HCT116 (cell line): ENCODE measurements around the gene ARL5C. TPM values are rescaled to one million over a fixed set of nuclear protein-coding genes. Genes with fewer than 3 reads are reported as not detected.

ENCODE experiments used
- ATAC-seq: fragments of 200-7000 bp; cut with Tn5 transposase; 2 replicates; pipeline ENCODE4 v1.9.1; 2020; ENCODE audit warnings: mild to moderate bottlenecking, moderate library complexity
- BruUV-seq: library from RNA; stranded (reverse); fragments of 400-500 nt; replicated peaks from 2 replicates; lab custom pipeline; 2021; lab: Mats Ljungman, UMichigan
- CTCF ChIA-PET: fragments of 300-600 bp; sonication (Branson Sonifier 250); formaldehyde crosslinking; loops from one replicate; lab custom pipeline; 2021; ENCODE audit warnings: antibody characterized with exemption; lab: Charles Lee
- POLR2A ChIA-PET: fragments of 300-600, 350-600 bp; sonication (Branson Sonifier 250); formaldehyde crosslinking; loops from one replicate; lab custom pipeline; 2021; ENCODE audit warnings: antibody characterized with exemption; lab: Charles Lee
- RAD21 ChIA-PET, 2 experiments: fragments of 300-600 bp; sonication (Branson Sonifier 250); formaldehyde crosslinking; loops; one replicate each; lab custom pipeline; 2023; ENCODE audit warnings: low total read pairs in 2 of 2; ENCODE audit not compliant: uncharacterized antibody in 2 of 2, unreplicated experiment in 2 of 2, low non-redundant PET in 1 of 2; lab: Charles Lee
- DNase-seq: peaks from one replicate; pipeline ENCODE4 v3.0.0-alpha.2; 2010; ENCODE audit warnings: low read depth, low spot score
- H2AFZ ChIP-seq: fragments of 200-600 bp; shearing (Covaris generic), sonication (generic); 2 replicates; pipeline ENCODE4 v1.6.1; 2017; ENCODE audit warnings: low read depth, mixed run types, mixed read lengths, antibody characterized with exemption, low read length; ENCODE audit not compliant: poor library complexity, severe bottlenecking
- H3K27ac ChIP-seq: 2 replicates; pipeline ENCODE4 v1.5.1; 2012; ENCODE audit warnings: low read depth, low read length
- H3K27me3 ChIP-seq: fragments of 200-600 bp; sonication (generic); 2 replicates; pipeline ENCODE4 v1.6.1; 2016; ENCODE audit warnings: mixed run types, low read length, mixed read lengths; ENCODE audit not compliant: insufficient read depth
- H3K36me3 ChIP-seq, 2 experiments: fragments of 200-500 bp in 1 of 2; fragments of 200-600 bp in 1 of 2; sonication (Bioruptor generic) in 1 of 2; sonication (generic) in 1 of 2; 2 replicates each; pipeline versions ENCODE4 v1.5.1 to v1.6.1; 2014 to 2016; ENCODE audit warnings: low read length in 2 of 2, inconsistent platforms in 1 of 2, mixed read lengths in 1 of 2, mixed run types in 1 of 2; ENCODE audit not compliant: insufficient read depth in 2 of 2, control insufficient read depth in 1 of 2
- H3K4me1 ChIP-seq, 2 experiments: fragments of 200-600 bp in 1 of 2; sonication (generic) in 1 of 2; 2 replicates each; pipeline versions ENCODE4 v1.5.1 to v1.6.1; 2012 to 2017; ENCODE audit warnings: low read length in 2 of 2, inconsistent platforms in 1 of 2, mild to moderate bottlenecking in 1 of 2, mixed read lengths in 1 of 2, mixed run types in 1 of 2, moderate library complexity in 1 of 2; ENCODE audit not compliant: insufficient read depth in 2 of 2, control insufficient read depth in 1 of 2
- H3K4me2 ChIP-seq: fragments of 200-600 bp; sonication (generic); 2 replicates; pipeline ENCODE4 v1.6.1; 2017; ENCODE audit warnings: mixed run types, low read length, mixed read lengths
- H3K4me3 ChIP-seq, 2 experiments: fragments of 200-600 bp in 1 of 2; sonication (generic) in 1 of 2; replicated peaks in 1 of 2; 2 replicates each; pipeline ENCODE4 v1.5.1; 2011 to 2016; ENCODE audit warnings: low read length in 2 of 2, control low read depth in 1 of 2, low read depth in 1 of 2, mild to moderate bottlenecking in 1 of 2, mixed read lengths in 1 of 2, mixed run types in 1 of 2
- H3K79me2 ChIP-seq: fragments of 200-600 bp; sonication (generic); 2 replicates; pipeline ENCODE4 v1.6.1; 2017; ENCODE audit warnings: mild to moderate bottlenecking, mixed run types, low read length, moderate library complexity, mixed read lengths; ENCODE audit not compliant: insufficient read depth
- H3K9ac ChIP-seq: fragments of 200-600 bp; sonication (generic); 2 replicates; pipeline ENCODE4 v1.6.1; 2016; ENCODE audit warnings: low read length, mixed read lengths
- H3K9me2 ChIP-seq: fragments of 200-600 bp; sonication (generic), shearing (Covaris generic); 2 replicates; pipeline ENCODE4 v1.6.1; 2017; ENCODE audit warnings: mixed run types, mild to moderate bottlenecking, moderate library complexity; ENCODE audit not compliant: insufficient read depth
- H3K9me3 ChIP-seq, 2 experiments: fragments of 200-500 bp in 1 of 2; fragments of 200-600 bp in 1 of 2; sonication (Bioruptor generic) in 1 of 2; sonication (generic) in 1 of 2; 2 replicates each; pipeline ENCODE4 v1.6.1; 2014 to 2017; ENCODE audit warnings: low read length in 2 of 2, mixed read lengths in 2 of 2, inconsistent platforms in 1 of 2, low read depth in 1 of 2, mild to moderate bottlenecking in 1 of 2, mixed run types in 1 of 2, moderate library complexity in 1 of 2; ENCODE audit not compliant: control insufficient read depth in 1 of 2, insufficient read depth in 1 of 2
- H4K20me1 ChIP-seq: fragments of 200-600 bp; sonication (generic), shearing (Covaris generic); 2 replicates; pipeline ENCODE4 v1.6.1; 2017; ENCODE audit warnings: mixed run types, mild to moderate bottlenecking, moderate library complexity; ENCODE audit not compliant: insufficient read depth
- ATF3 ChIP-seq: IDR thresholded peaks from 2 replicates; pipeline ENCODE4 v1.6.1; 2012
- CTCF ChIP-seq, 3 experiments: fragments of 200-600 bp in 1 of 3; sonication (generic) in 1 of 3; IDR thresholded peaks in 2 of 3; conservative IDR thresholded peaks in 1 of 3; 2 replicates each; pipeline ENCODE4 v1.5.1; 2012 to 2017; ENCODE audit warnings: low read depth in 2 of 3, low read length in 2 of 3, antibody characterized with exemption in 1 of 3, borderline replicate concordance in 1 of 3, control low read depth in 1 of 3, mild to moderate bottlenecking in 1 of 3, mixed read lengths in 1 of 3, mixed run types in 1 of 3, moderate library complexity in 1 of 3; ENCODE audit not compliant: insufficient read depth in 1 of 3
- EGR1 ChIP-seq: IDR thresholded peaks from 2 replicates; pipeline ENCODE4 v1.6.1; 2012; ENCODE audit warnings: low read depth
- FOSL1 ChIP-seq: IDR thresholded peaks from 2 replicates; pipeline ENCODE4 v1.6.1; 2012; ENCODE audit warnings: low read depth
- RAD21 ChIP-seq: IDR thresholded peaks from 2 replicates; pipeline ENCODE4 v1.6.1; 2012; ENCODE audit warnings: low read depth, mild to moderate bottlenecking
- REST ChIP-seq: IDR thresholded peaks from 2 replicates; pipeline ENCODE4 v1.6.1; 2012; ENCODE audit warnings: low read depth
- SP1 ChIP-seq: IDR thresholded peaks from 2 replicates; pipeline ENCODE4 v1.6.1; 2012; ENCODE audit warnings: low read depth
- YY1 ChIP-seq: IDR thresholded peaks from 2 replicates; pipeline ENCODE4 v1.6.1; 2011; ENCODE audit warnings: low read length, low read depth, moderate library complexity, mild to moderate bottlenecking; ENCODE audit not compliant: insufficient replicate concordance; ENCODE audit errors: extremely low read depth
- ZBTB33 ChIP-seq: IDR thresholded peaks from 2 replicates; pipeline ENCODE4 v1.6.1; 2011; ENCODE audit warnings: mild to moderate bottlenecking, low read length, moderate library complexity; ENCODE audit not compliant: insufficient replicate concordance; ENCODE audit errors: extremely low read depth
- intact Hi-C: fragments of 100-400 bp; cut with micrococcal nuclease; formaldehyde crosslinking; loops from 2 replicates; pipeline ENCODE4 v1.10.0; 2022
- total RNA-seq: library from RNA; stranded (reverse); gene quantifications from one replicate; pipeline ENCODE4 v1.2.1, GENCODE V29; 2021; ENCODE audit not compliant: unreplicated experiment

ARL5C gene
- total RNA-seq, 1 experiment from 2014 or later = not detected

GRCh38 chr17:39153599-39154051, 12.3 kb downstream of the ARL5C start:
- Histone ChIP-seq H3K4me3 (peak overlapping the region; percentile 55 to 62), H3K9me2 (no peaks in the 10 kb centered on the region), H3K4me2 (peak overlapping the region; percentile 94), H3K79me2 (no peaks in the 10 kb centered on the region), H3K9me3 (no peaks in the 10 kb centered on the region), H3K27me3 (no peaks in the 10 kb centered on the region), H3K9ac (peak overlapping the region; percentile 67), H3K36me3 (no peaks in the 10 kb centered on the region), H3K27ac (peak overlapping the region; percentile 56), H2AFZ (peak overlapping the region; percentile 92), H3K4me1 (peaks cover 11 to 23% of the 10 kb centered on the region in 2 experiments), H4K20me1 (no peaks in the 10 kb centered on the region)
- ATAC-seq = peak; percentile 65
- peak; percentile 69 for DNase-seq
- no TSS peak for BruUV-seq
- TF ChIP-seq RAD21 = no peak
- peak; percentile 98 for TF ChIP-seq ATF3
- TF ChIP-seq REST = no peak
- no peak for TF ChIP-seq EGR1
- TF ChIP-seq FOSL1 = no peak
- no peak for TF ChIP-seq ZBTB33
- 0 out of 6 replicates have a peak, but pooled peaks of 1 of the 3 experiments have one; percentile 1 for TF ChIP-seq CTCF (IDR thresholded peaks at IDR 0.05 in 2 of 3, conservative IDR thresholded peaks at IDR 0.05 in 1 of 3; ENCODE audit: borderline replicate concordance in 1 of 3, insufficient read depth in 1 of 3, low read depth in 2 of 3, low read length in 2 of 3)
- no peak for TF ChIP-seq SP1
- TF ChIP-seq YY1 = no peak
- ChIA-PET RAD21 (interaction anchor here (0.6 to 2.8 kb wide), 7 partner anchors 11 to 178 kb away, joined by 3 to 25 read pairs (median 5); no protein-coding TSS in a partner anchor), CTCF (interaction anchor here (0.7 to 3.7 kb wide), 13 partner anchors 11 to 403 kb away, joined by 3 to 135 read pairs (median 4); partner anchors contain the start of gene LASP1), POLR2A (interaction anchor here (0.5 to 2.5 kb wide), 8 partner anchors 11 to 300 kb away, joined by 3 to 17 read pairs (median 6); partner anchors contain the start of genes LASP1, RPL19 and RPL23)
- intact Hi-C loops = loop anchor here (1.0 to 10.0 kb wide), 5 partner anchors 47 to 419 kb away; partner anchors contain the start of genes CISD3 and RPL19
